ENCODE results near the gene TLR10.
A peak's percentile ranks its signal among the peaks of the same experiment; 100 is the strongest.

The TLR10 gene

GRCh38 chr4:38745881-38746280 is 36.9 kb downstream of the TLR10 start:
- Histone ChIP-seq H4K8ac (ENCODE audit: low read depth, low read length) (no peak overlapping the region), H2AK5ac (ENCODE audit: low read length) (no peak overlapping the region), H3K27ac (ENCODE audit: low read depth, low read length) (no peak overlapping the region), H3K4ac (ENCODE audit: low read depth, low read length) (no peak overlapping the region), H2BK12ac (ENCODE audit: low read length) (no peak overlapping the region), H3K9ac (ENCODE audit: low read length) (no peak overlapping the region), H4K91ac (ENCODE audit: low read depth, low read length) (no peak overlapping the region), H3K36me3 (ENCODE audit: control insufficient read depth in 1 of 2, insufficient read depth in 2 of 2, low read length in 2 of 2) (no peaks in the 10 kb centered on the region), H3K4me1 (ENCODE audit: control insufficient read depth in 1 of 2, insufficient read depth in 2 of 2, low read length in 2 of 2) (peaks cover 4 to 6% of the 10 kb centered on the region in 2 experiments), H3K4me3 (ENCODE audit: low read depth, low read length) (no peak overlapping the region), H4K12ac (ENCODE audit: low read depth, low read length) (no peak overlapping the region), H2BK120ac (ENCODE audit: insufficient read depth, low read length, poor library complexity) (no peak overlapping the region), H3K79me2 (ENCODE audit: control insufficient read depth, insufficient read depth, low read length, poor library complexity) (no peaks in the 10 kb centered on the region), H3K79me1 (ENCODE audit: low read length) (no peaks in the 10 kb centered on the region), H3K14ac (ENCODE audit: low read length) (no peak overlapping the region), H3K27me3 (ENCODE audit: insufficient read depth, low read length) (no peaks in the 10 kb centered on the region), H3K4me2 (ENCODE audit: low read length) (no peak overlapping the region), H3K23ac (ENCODE audit: low read length) (no peak overlapping the region), H2AFZ (ENCODE audit: insufficient read depth, low read length, poor library complexity) (no peak overlapping the region), H3K18ac (ENCODE audit: low read length) (no peak overlapping the region), H2BK5ac (ENCODE audit: low read depth, low read length, poor library complexity) (no peak overlapping the region), H3K9me3 (ENCODE audit: insufficient read depth, low read depth, low read length) (peaks cover 6% of the 10 kb centered on the region)
- DNase-seq = no peak
- WGBS (ENCODE audit: extremely low coverage, insufficient coverage, insufficient read length) = no CpG with 5 or more reads among the region's 5 CpGs

- no peak overlapping the region for H3K18ac ChIP-seq (ENCODE audit: low read length)
- H3K36me3 ChIP-seq (ENCODE audit: control insufficient read depth in 1 of 2, insufficient read depth in 2 of 2, low read length in 2 of 2) = no peaks in the 10 kb centered on the region
- H3K4me1 ChIP-seq (ENCODE audit: control insufficient read depth in 1 of 2, insufficient read depth in 2 of 2, low read length in 2 of 2) = no peaks in the 10 kb centered on the region
- H3K4me3 ChIP-seq (ENCODE audit: low read depth, low read length) = no peak overlapping the region
- H3K4ac ChIP-seq (ENCODE audit: low read depth, low read length) = no peak overlapping the region
- no peak overlapping the region for H2BK12ac ChIP-seq (ENCODE audit: low read length)
- no peaks in the 10 kb centered on the region for H3K27me3 ChIP-seq (ENCODE audit: insufficient read depth, low read length)
- no peak overlapping the region for H4K91ac ChIP-seq (ENCODE audit: low read depth, low read length)
- H2AK5ac ChIP-seq (ENCODE audit: low read length) = no peak overlapping the region
- no peak overlapping the region for H2BK5ac ChIP-seq (ENCODE audit: low read depth, low read length, poor library complexity)
- no peak overlapping the region for H2AFZ ChIP-seq (ENCODE audit: insufficient read depth, low read length, poor library complexity)
- H4K8ac ChIP-seq (ENCODE audit: low read depth, low read length) = no peak overlapping the region
- no peak overlapping the region for H3K14ac ChIP-seq (ENCODE audit: low read length)
- H2BK120ac ChIP-seq (ENCODE audit: insufficient read depth, low read length, poor library complexity) = no peak overlapping the region
- no peak overlapping the region for H3K27ac ChIP-seq (ENCODE audit: low read depth, low read length)
- no peak overlapping the region for H4K12ac ChIP-seq (ENCODE audit: low read depth, low read length)
- no CpG with 5 or more reads among the region's 1 CpG for WGBS (ENCODE audit: extremely low coverage, insufficient coverage, insufficient read length)
- H3K23ac ChIP-seq (ENCODE audit: low read length) = no peak overlapping the region
- no peaks in the 10 kb centered on the region for H3K79me2 ChIP-seq (ENCODE audit: control insufficient read depth, insufficient read depth, low read length, poor library complexity)
- H3K79me1 ChIP-seq (ENCODE audit: low read length) = no peaks in the 10 kb centered on the region
- no peak overlapping the region for H3K4me2 ChIP-seq (ENCODE audit: low read length)
- DNase-seq = peak in 1 of 2 donors; percentile 12
- H3K9me3 ChIP-seq (ENCODE audit: insufficient read depth, low read depth, low read length) = peaks cover 6% of the 10 kb centered on the region
- no peak overlapping the region for H3K9ac ChIP-seq (ENCODE audit: low read length)
Observed at GRCh38 chr4:38743866-38744265, 38.9 kb downstream of the TLR10 start.

- Histone ChIP-seq H3K79me1 (ENCODE audit: low read length) (no peaks in the 10 kb centered on the region), H3K4me2 (ENCODE audit: low read length) (no peak overlapping the region), H3K4me3 (ENCODE audit: low read depth, low read length) (no peak overlapping the region), H3K27me3 (ENCODE audit: insufficient read depth, low read length) (no peaks in the 10 kb centered on the region), H2BK12ac (ENCODE audit: low read length) (no peak overlapping the region), H3K4me1 (ENCODE audit: control insufficient read depth in 1 of 2, insufficient read depth in 2 of 2, low read length in 2 of 2) (no peaks in the 10 kb centered on the region), H3K36me3 (ENCODE audit: control insufficient read depth in 1 of 2, insufficient read depth in 2 of 2, low read length in 2 of 2) (no peaks in the 10 kb centered on the region), H4K8ac (ENCODE audit: low read depth, low read length) (no peak overlapping the region), H2BK5ac (ENCODE audit: low read depth, low read length, poor library complexity) (no peak overlapping the region), H2AK5ac (ENCODE audit: low read length) (no peak overlapping the region), H2AFZ (ENCODE audit: insufficient read depth, low read length, poor library complexity) (no peak overlapping the region), H3K27ac (ENCODE audit: low read depth, low read length) (no peak overlapping the region), H3K4ac (ENCODE audit: low read depth, low read length) (no peak overlapping the region), H3K9ac (ENCODE audit: low read length) (no peak overlapping the region), H3K9me3 (ENCODE audit: insufficient read depth, low read depth, low read length) (no peaks in the 10 kb centered on the region), H3K79me2 (ENCODE audit: control insufficient read depth, insufficient read depth, low read length, poor library complexity) (no peaks in the 10 kb centered on the region), H3K14ac (ENCODE audit: low read length) (no peak overlapping the region), H3K18ac (ENCODE audit: low read length) (no peak overlapping the region), H3K23ac (ENCODE audit: low read length) (no peak overlapping the region), H2BK120ac (ENCODE audit: insufficient read depth, low read length, poor library complexity) (no peak overlapping the region), H4K12ac (ENCODE audit: low read depth, low read length) (no peak overlapping the region), H4K91ac (ENCODE audit: low read depth, low read length) (no peak overlapping the region)
- DNase-seq = no peak
- no CpG with 5 or more reads among the region's 2 CpGs for WGBS (ENCODE audit: extremely low coverage, insufficient coverage, insufficient read length)
Observed at GRCh38 chr4:38740303-38740702, 42.5 kb downstream of the TLR10 start.

GRCh38 chr4:38738940-38739803 is 43.6 kb downstream of the TLR10 start:
- H3K27ac ChIP-seq (ENCODE audit: low read depth, low read length) = no peak overlapping the region
- WGBS (ENCODE audit: extremely low coverage, insufficient coverage, insufficient read length) = no CpG with 5 or more reads among the region's 6 CpGs
- H2BK12ac ChIP-seq (ENCODE audit: low read length) = no peak overlapping the region
- no peak overlapping the region for H3K4ac ChIP-seq (ENCODE audit: low read depth, low read length)
- no peak overlapping the region for H3K18ac ChIP-seq (ENCODE audit: low read length)
- no peak overlapping the region for H4K8ac ChIP-seq (ENCODE audit: low read depth, low read length)
- H4K12ac ChIP-seq (ENCODE audit: low read depth, low read length) = no peak overlapping the region
- H3K27me3 ChIP-seq (ENCODE audit: insufficient read depth, low read length) = no peaks in the 10 kb centered on the region
- peaks cover under 1% of the 10 kb centered on the region for H3K9me3 ChIP-seq (ENCODE audit: insufficient read depth, low read depth, low read length)
- no peak for DNase-seq
- H3K79me1 ChIP-seq (ENCODE audit: low read length) = no peaks in the 10 kb centered on the region
- no peak overlapping the region for H4K91ac ChIP-seq (ENCODE audit: low read depth, low read length)
- no peak overlapping the region for H2AFZ ChIP-seq (ENCODE audit: insufficient read depth, low read length, poor library complexity)
- H3K14ac ChIP-seq (ENCODE audit: low read length) = no peak overlapping the region
- H2BK5ac ChIP-seq (ENCODE audit: low read depth, low read length, poor library complexity) = no peak overlapping the region
- no peak overlapping the region for H2AK5ac ChIP-seq (ENCODE audit: low read length)
- H3K4me3 ChIP-seq (ENCODE audit: low read depth, low read length) = no peak overlapping the region
- H3K79me2 ChIP-seq (ENCODE audit: control insufficient read depth, insufficient read depth, low read length, poor library complexity) = no peaks in the 10 kb centered on the region
- no peaks in the 10 kb centered on the region for H3K36me3 ChIP-seq (ENCODE audit: control insufficient read depth in 1 of 2, insufficient read depth in 2 of 2, low read length in 2 of 2)
- H3K4me2 ChIP-seq (ENCODE audit: low read length) = no peak overlapping the region
- no peak overlapping the region for H2BK120ac ChIP-seq (ENCODE audit: insufficient read depth, low read length, poor library complexity)
- H3K23ac ChIP-seq (ENCODE audit: low read length) = no peak overlapping the region
- no peak overlapping the region for H3K9ac ChIP-seq (ENCODE audit: low read length)
- no peaks in the 10 kb centered on the region for H3K4me1 ChIP-seq (ENCODE audit: control insufficient read depth in 1 of 2, insufficient read depth in 2 of 2, low read length in 2 of 2)
